ENCODE measurements around the gene PLOD3. TPM values are rescaled to one million over a fixed set of nuclear protein-coding genes. Genes with fewer than 3 reads are reported as not detected.

PLOD3 gene
- total and polyA plus RNA-seq, 8 donors: 12.4 to 260 (median 31.2) TPM

DNA sequence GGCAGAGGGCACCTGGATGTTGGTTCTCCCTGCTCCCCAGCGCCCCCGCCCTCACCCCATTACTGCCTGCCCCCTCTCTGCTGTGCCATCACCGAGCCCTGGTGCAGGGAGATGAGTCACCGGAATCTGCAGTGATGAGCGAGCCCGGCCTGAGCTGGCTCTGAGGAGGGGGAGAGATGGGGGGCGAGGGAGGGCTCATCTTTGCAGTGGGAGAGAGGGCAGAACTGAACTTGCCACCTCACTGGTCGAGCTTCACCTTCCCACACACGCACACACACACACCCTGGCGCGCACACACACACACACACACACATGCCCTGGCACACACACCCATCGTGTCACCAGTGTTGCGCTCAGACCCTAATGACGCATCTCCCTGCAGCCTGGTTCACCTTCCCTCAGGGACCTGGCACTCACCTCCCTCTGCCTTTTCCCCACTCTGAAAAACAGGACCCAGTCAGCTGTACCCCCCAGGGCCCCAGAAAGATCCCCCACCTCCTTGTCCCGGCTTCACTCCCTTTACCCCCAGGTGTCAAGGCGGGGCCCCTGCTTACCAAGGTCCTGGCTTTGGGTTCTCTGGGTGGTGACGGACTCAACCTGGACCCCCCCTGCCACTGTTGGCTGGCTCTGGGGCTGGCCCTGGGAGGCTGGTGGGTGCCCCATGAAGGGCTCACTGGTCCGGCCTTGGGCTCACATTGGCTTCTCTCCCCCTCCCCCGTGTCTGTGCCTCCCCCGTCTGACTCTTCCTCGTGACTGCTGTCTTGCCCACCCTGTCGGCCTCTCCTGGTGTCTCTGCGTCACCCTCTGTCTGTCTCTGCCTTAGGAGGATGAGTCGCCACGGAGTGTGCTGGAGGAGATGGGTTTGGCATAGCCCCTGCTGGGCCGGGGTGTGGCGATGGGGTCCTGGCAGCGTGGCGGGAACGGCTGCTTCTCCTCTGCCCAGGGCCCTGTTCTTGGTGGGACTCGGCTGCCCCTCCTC lies 57.4 kb downstream of the PLOD3 start:
- Histone ChIP-seq H3K36me3 (peaks cover 25 to 53% (median 48%) of the 10 kb centered on the region in 4 donors), H3K27me3 (peaks cover 6 to 54% (median 35%) of the 10 kb centered on the region in 3 donors), H3K9me3 (no peaks in the 10 kb centered on the region), H3K27ac (no peak overlapping the region), H3K4me3 (no peak overlapping the region), H3K4me1 (peaks cover 32 to 42% (median 39%) of the 10 kb centered on the region in 4 donors)
- DNase-seq: no peak
- intact Hi-C loops (cut with DNase I; ENCODE audit: low total_unique reads): no loop called here
- TF ChIP-seq EP300 (IDR thresholded peaks at IDR 0.05): no peak
- TF ChIP-seq POLR2A (IDR thresholded peaks at IDR 0.05): no peak
- TF ChIP-seq CTCF (IDR thresholded peaks at IDR 0.05): no peak
- TF ChIP-seq POLR2AphosphoS5 (IDR thresholded peaks at IDR 0.05): no peak
- WGBS, 5 donors: 82 to 93% (median 84%) methylated on average over 25 to 31 of the region's 31 CpGs

DNA sequence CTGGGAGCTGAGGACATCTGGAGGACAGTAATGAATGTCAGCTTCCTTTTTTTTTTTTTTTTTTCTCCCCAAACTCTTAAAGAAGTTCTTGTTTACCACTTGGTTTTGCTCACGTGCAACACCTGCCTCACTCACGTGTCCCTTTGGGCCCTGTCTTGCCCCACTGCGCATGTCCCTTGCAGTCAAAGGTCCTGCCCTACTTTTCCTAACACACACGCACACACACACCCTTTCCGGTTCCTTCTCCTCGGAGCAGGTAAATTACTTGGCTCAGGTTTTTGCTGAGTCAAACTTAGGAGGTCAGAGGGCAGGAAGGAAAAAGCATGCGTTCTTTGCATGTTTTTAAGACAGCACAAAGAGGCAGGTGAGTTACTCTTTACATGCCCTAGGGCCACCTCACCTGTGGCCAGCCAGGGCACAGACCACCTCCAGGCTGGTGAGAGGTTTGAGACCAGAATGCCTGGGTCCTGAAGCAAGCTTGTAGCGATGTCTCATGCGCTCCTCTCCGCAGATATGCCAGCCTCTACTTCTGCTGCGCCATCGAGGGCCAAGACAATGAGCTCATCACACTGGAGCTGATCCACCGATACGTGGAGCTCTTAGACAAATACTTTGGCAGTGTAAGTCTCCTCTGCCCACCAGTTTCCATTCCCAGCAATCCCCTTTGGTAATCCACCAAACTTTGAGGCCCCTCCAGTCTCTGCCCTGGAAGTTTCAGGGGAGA lies 60.4 kb downstream of the PLOD3 start:
- intact Hi-C loops (cut with DNase I; ENCODE audit: low total_unique reads): no loop called here

DNA sequence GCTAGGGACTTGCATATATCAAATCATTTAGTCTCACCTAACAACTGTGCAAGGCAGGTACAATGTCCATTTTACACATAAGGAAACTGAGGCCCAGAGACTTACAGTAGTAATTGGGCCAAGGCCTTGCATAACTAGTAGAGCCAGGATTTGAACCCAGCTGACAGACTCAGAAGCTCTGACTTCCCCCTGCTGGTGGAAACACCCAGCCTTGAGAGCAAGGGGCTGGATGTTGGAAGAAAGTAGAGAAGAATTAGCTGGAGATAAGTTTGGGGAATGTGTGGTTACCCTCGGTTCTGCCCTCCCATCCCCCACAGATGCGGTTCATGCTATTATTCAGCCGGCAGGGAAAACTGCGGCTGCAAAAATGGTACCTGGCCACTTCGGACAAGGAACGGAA lies 61.1 kb downstream of the PLOD3 start:
- H3K27me3 ChIP-seq: peaks cover 0 to 17% (median 0%) of the 10 kb centered on the region in 3 donors
- 75 to 86% (median 78%) methylated on average over 6 of the region's 6 CpGs for WGBS, 5 donors
- no peak for DNase-seq
- peaks cover 25 to 48% (median 45%) of the 10 kb centered on the region in 4 donors for H3K36me3 ChIP-seq
- H3K27ac ChIP-seq: no peak overlapping the region
- no peaks in the 10 kb centered on the region for H3K9me3 ChIP-seq
- H3K4me1 ChIP-seq: peaks cover 10 to 26% (median 18%) of the 10 kb centered on the region in 4 donors
- TF ChIP-seq CTCF (IDR thresholded peaks at IDR 0.05): no peak
- no peak for TF ChIP-seq POLR2AphosphoS5 (IDR thresholded peaks at IDR 0.05)
- TF ChIP-seq EP300 (IDR thresholded peaks at IDR 0.05): no peak
- no peak for TF ChIP-seq POLR2A (IDR thresholded peaks at IDR 0.05)
- H3K4me3 ChIP-seq: no peak overlapping the region
- intact Hi-C loops (cut with DNase I; ENCODE audit: low total_unique reads): no loop called here

More for the DNA sequence above, 60.4 kb downstream of the PLOD3 start:
- DNase-seq: peak in 1 of 2 donors; percentile 54
- Histone ChIP-seq H3K4me1 (peaks cover 10 to 26% (median 18%) of the 10 kb centered on the region in 4 donors), H3K27me3 (peaks cover 0 to 24% (median 5%) of the 10 kb centered on the region in 3 donors), H3K9me3 (no peaks in the 10 kb centered on the region), H3K27ac (no peak overlapping the region), H3K36me3 (peaks cover 25 to 53% (median 48%) of the 10 kb centered on the region in 4 donors), H3K4me3 (no peak overlapping the region)
- TF ChIP-seq EP300 (IDR thresholded peaks at IDR 0.05) (no peak), POLR2AphosphoS5 (IDR thresholded peaks at IDR 0.05) (no peak), CTCF (IDR thresholded peaks at IDR 0.05) (no peak), POLR2A (IDR thresholded peaks at IDR 0.05) (no peak)
- WGBS, 5 donors: 69 to 81% (median 79%) methylated on average over 14 of the region's 14 CpGs

Small RNA genes lying within 50 kb of the gene (small RNA-seq; reads per million reads assigned to genes)
- 0 reads per million in 4 donors for gene MIR4653

Other genes with a start within 250 kb of the PLOD3 start
- 10 to 100 TPM in 1 of 5 donors, under 1 TPM in 3, not detected in 1; under 0.01 to 76.8 (median 0.58) TPM for gene MUC12, start 248.0 kb downstream of the PLOD3 start, total RNA-seq
- gene MUC12, start 248.0 kb downstream of the PLOD3 start, polyA plus RNA-seq: 10 to 100 TPM in 1 of 3 donors, 1 to 10 TPM in 2; 1.4 to 13.9 (median 5.5) TPM
- under 1 TPM in 1 of 5 donors, not detected in 4; 0.73 TPM for gene MUC17, start 197.5 kb downstream of the PLOD3 start, total RNA-seq
- gene MUC17, start 197.5 kb downstream of the PLOD3 start, polyA plus RNA-seq: not detected
- 10 to 100 TPM; 13.6 to 41.1 (median 24.6) TPM for gene TRIM56, start 132.1 kb downstream of the PLOD3 start, total RNA-seq
- gene TRIM56, start 132.1 kb downstream of the PLOD3 start, polyA plus RNA-seq: 1 to 10 TPM; 7.5 to 9.8 (median 8.3) TPM
- 10 to 100 TPM in 2 of 5 donors, 1 to 10 TPM in 2, under 1 TPM in 1; 0.58 to 25.0 (median 8.4) TPM for gene SERPINE1, start 90.5 kb downstream of the PLOD3 start, total RNA-seq
- 10 to 100 TPM in 1 of 3 donors, 1 to 10 TPM in 2; 3.2 to 13.6 (median 4.1) TPM for gene SERPINE1, start 90.5 kb downstream of the PLOD3 start, polyA plus RNA-seq
- gene AP1S1, start 63.1 kb downstream of the PLOD3 start, total RNA-seq: 10 to 100 TPM in 3 of 5 donors, 1 to 10 TPM in 1, not detected in 1; 2.7 to 54.9 (median 17.6) TPM
- 10 to 100 TPM; 34.7 to 71.2 (median 62.3) TPM for gene AP1S1, start 63.1 kb downstream of the PLOD3 start, polyA plus RNA-seq
- 1 to 10 TPM in 1 of 5 donors, under 1 TPM in 1, not detected in 3; 0.55 to 5.8 TPM for gene VGF, start 52.0 kb downstream of the PLOD3 start, total RNA-seq
- gene VGF, start 52.0 kb downstream of the PLOD3 start, polyA plus RNA-seq: under 1 TPM in 2 of 3 donors, not detected in 1; 0.15 to 0.75 TPM
- not detected for gene NAT16, start 37.3 kb downstream of the PLOD3 start, total RNA-seq
- under 1 TPM in 1 of 3 donors, not detected in 2; 0.05 TPM for gene NAT16, start 37.3 kb downstream of the PLOD3 start, polyA plus RNA-seq
- 1 to 10 TPM in 2 of 5 donors, not detected in 3; 1.7 to 2.3 TPM for gene MOGAT3, start 16.5 kb downstream of the PLOD3 start, total RNA-seq
- not detected for gene MOGAT3, start 16.5 kb downstream of the PLOD3 start, polyA plus RNA-seq
- 100 to 1,000 TPM in 2 of 5 donors, 10 to 100 TPM in 3; 22.8 to 170 (median 61.3) TPM for gene ZNHIT1, start 584 bp upstream of the PLOD3 start, total RNA-seq
- 100 to 1,000 TPM; 117 to 169 (median 165) TPM for gene ZNHIT1, start 584 bp upstream of the PLOD3 start, polyA plus RNA-seq
- 100 to 1,000 TPM in 1 of 5 donors, 10 to 100 TPM in 2, 1 to 10 TPM in 2; 1.2 to 131 (median 17.0) TPM for gene CLDN15, start 20.2 kb upstream of the PLOD3 start, total RNA-seq
- gene CLDN15, start 20.2 kb upstream of the PLOD3 start, polyA plus RNA-seq: 1 to 10 TPM; 4.2 to 7.6 (median 4.4) TPM
- gene FIS1, start 27.5 kb upstream of the PLOD3 start, total RNA-seq: 100 to 1,000 TPM in 4 of 5 donors, 10 to 100 TPM in 1; 72.4 to 245 (median 192) TPM
- 100 to 1,000 TPM; 193 to 329 (median 284) TPM for gene FIS1, start 27.5 kb upstream of the PLOD3 start, polyA plus RNA-seq
- 10 to 100 TPM in 4 of 5 donors, 1 to 10 TPM in 1; 4.6 to 36.4 (median 13.4) TPM for gene IFT22, start 104.2 kb upstream of the PLOD3 start, total RNA-seq
- gene IFT22, start 104.2 kb upstream of the PLOD3 start, polyA plus RNA-seq: 10 to 100 TPM; 20.5 to 31.2 (median 22.6) TPM
- gene COL26A1, start 145.3 kb upstream of the PLOD3 start, total RNA-seq: under 1 TPM in 1 of 5 donors, not detected in 4; 0.55 TPM
- under 1 TPM in 2 of 3 donors, not detected in 1; 0.20 to 0.31 TPM for gene COL26A1, start 145.3 kb upstream of the PLOD3 start, polyA plus RNA-seq

All from stomach (tissue), 9 donors.